ENCODE results near the gene AASS. TPM values are rescaled to one million over a fixed set of nuclear protein-coding genes. Genes with fewer than 3 reads are reported as not detected.

Gene AASS
- total and polyA plus RNA-seq, 2 experiments from 2014 or later, result 368 to 789 TPM

DNA sequence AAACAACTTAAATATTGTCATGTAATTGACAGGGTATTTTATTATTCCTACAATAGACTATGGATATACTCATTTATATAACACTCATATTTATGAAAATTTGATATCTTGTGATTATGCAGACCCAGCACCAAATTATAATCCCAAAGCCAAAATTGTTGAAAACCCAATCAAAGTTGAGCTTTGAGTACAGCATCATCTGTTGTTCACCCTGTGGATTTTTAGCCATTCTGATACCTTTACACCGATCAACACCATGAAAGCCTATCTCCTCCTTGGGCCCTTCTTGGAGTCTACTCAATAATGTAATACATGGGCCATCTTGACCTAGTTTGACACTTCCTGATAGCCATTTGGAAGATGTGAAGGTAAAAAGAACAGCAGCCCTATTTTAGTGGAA lies 49.5 kb downstream of the AASS start:
- Mint-ChIP-seq H3K27ac (peak overlapping the region; percentile 52; the same call in 1 of the 2 replicates), H3K4me3 (no peak overlapping the region), H3K27me3 (ENCODE audit: insufficient read depth, low read depth, poor library complexity) (peaks cover 17% of the 10 kb centered on the region), H3K9me3 (no peaks in the 10 kb centered on the region), H3K36me3 (ENCODE audit: low read depth) (peaks cover 93% of the 10 kb centered on the region), H3K4me1 (peaks cover 32% of the 10 kb centered on the region)
- 0 out of 2 replicates have a peak overlapping the region, but pooled peaks have one; percentile 8 for H3K27ac ChIP-seq (ENCODE audit: low read depth)
- H3K4me2 ChIP-seq, result no peak overlapping the region
- H3F3A ChIP-seq (replicated peaks; ENCODE audit: low read depth), result peaks cover 37% of the 10 kb centered on the region; the same call in 1 of the 2 replicates
- peaks cover 82% of the 10 kb centered on the region for H3K36me3 ChIP-seq (ENCODE audit: insufficient read depth)
- H3K27me3 ChIP-seq (ENCODE audit: insufficient read depth), result no peaks in the 10 kb centered on the region
- DNase-seq (ENCODE audit: low spot score) (no peak), ATAC-seq (no peak; the same call in 2 of the 3 replicates)
- TF ChIP-seq NANOG (IDR thresholded peaks at IDR 0.05; ENCODE audit: borderline replicate concordance) (no peak), ZNF331 (CRISPR knock-in tag; IDR thresholded peaks at IDR 0.05; ENCODE audit: low read depth) (no peak), EZH2phosphoT487 (IDR thresholded peaks at IDR 0.05; ENCODE audit: unreplicated experiment) (no peak), EZH2 (IDR thresholded peaks at IDR 0.05; ENCODE audit: low read depth, unreplicated experiment) (no peak), POLR2AphosphoS5 (IDR thresholded peaks at IDR 0.05; ENCODE audit: low read depth) (no peak; the same call in 1 of the 2 replicates), ZNF114 (CRISPR knock-in tag; IDR thresholded peaks at IDR 0.05) (no peak), JUNB (IDR thresholded peaks at IDR 0.05; ENCODE audit: unreplicated experiment) (no peak)
- TF ChIP-seq, protein P1, sequence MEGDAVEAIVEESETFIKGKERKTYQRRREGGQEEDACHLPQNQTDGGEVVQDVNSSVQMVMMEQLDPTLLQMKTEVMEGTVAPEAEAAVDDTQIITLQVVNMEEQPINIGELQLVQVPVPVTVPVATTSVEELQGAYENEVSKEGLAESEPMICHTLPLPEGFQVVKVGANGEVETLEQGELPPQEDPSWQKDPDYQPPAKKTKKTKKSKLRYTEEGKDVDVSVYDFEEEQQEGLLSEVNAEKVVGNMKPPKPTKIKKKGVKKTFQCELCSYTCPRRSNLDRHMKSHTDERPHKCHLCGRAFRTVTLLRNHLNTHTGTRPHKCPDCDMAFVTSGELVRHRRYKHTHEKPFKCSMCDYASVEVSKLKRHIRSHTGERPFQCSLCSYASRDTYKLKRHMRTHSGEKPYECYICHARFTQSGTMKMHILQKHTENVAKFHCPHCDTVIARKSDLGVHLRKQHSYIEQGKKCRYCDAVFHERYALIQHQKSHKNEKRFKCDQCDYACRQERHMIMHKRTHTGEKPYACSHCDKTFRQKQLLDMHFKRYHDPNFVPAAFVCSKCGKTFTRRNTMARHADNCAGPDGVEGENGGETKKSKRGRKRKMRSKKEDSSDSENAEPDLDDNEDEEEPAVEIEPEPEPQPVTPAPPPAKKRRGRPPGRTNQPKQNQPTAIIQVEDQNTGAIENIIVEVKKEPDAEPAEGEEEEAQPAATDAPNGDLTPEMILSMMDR (conservative IDR thresholded peaks at IDR 0.05; ENCODE audit: low read depth in 2 of 2), result no peak
- TF ChIP-seq, protein P2, sequence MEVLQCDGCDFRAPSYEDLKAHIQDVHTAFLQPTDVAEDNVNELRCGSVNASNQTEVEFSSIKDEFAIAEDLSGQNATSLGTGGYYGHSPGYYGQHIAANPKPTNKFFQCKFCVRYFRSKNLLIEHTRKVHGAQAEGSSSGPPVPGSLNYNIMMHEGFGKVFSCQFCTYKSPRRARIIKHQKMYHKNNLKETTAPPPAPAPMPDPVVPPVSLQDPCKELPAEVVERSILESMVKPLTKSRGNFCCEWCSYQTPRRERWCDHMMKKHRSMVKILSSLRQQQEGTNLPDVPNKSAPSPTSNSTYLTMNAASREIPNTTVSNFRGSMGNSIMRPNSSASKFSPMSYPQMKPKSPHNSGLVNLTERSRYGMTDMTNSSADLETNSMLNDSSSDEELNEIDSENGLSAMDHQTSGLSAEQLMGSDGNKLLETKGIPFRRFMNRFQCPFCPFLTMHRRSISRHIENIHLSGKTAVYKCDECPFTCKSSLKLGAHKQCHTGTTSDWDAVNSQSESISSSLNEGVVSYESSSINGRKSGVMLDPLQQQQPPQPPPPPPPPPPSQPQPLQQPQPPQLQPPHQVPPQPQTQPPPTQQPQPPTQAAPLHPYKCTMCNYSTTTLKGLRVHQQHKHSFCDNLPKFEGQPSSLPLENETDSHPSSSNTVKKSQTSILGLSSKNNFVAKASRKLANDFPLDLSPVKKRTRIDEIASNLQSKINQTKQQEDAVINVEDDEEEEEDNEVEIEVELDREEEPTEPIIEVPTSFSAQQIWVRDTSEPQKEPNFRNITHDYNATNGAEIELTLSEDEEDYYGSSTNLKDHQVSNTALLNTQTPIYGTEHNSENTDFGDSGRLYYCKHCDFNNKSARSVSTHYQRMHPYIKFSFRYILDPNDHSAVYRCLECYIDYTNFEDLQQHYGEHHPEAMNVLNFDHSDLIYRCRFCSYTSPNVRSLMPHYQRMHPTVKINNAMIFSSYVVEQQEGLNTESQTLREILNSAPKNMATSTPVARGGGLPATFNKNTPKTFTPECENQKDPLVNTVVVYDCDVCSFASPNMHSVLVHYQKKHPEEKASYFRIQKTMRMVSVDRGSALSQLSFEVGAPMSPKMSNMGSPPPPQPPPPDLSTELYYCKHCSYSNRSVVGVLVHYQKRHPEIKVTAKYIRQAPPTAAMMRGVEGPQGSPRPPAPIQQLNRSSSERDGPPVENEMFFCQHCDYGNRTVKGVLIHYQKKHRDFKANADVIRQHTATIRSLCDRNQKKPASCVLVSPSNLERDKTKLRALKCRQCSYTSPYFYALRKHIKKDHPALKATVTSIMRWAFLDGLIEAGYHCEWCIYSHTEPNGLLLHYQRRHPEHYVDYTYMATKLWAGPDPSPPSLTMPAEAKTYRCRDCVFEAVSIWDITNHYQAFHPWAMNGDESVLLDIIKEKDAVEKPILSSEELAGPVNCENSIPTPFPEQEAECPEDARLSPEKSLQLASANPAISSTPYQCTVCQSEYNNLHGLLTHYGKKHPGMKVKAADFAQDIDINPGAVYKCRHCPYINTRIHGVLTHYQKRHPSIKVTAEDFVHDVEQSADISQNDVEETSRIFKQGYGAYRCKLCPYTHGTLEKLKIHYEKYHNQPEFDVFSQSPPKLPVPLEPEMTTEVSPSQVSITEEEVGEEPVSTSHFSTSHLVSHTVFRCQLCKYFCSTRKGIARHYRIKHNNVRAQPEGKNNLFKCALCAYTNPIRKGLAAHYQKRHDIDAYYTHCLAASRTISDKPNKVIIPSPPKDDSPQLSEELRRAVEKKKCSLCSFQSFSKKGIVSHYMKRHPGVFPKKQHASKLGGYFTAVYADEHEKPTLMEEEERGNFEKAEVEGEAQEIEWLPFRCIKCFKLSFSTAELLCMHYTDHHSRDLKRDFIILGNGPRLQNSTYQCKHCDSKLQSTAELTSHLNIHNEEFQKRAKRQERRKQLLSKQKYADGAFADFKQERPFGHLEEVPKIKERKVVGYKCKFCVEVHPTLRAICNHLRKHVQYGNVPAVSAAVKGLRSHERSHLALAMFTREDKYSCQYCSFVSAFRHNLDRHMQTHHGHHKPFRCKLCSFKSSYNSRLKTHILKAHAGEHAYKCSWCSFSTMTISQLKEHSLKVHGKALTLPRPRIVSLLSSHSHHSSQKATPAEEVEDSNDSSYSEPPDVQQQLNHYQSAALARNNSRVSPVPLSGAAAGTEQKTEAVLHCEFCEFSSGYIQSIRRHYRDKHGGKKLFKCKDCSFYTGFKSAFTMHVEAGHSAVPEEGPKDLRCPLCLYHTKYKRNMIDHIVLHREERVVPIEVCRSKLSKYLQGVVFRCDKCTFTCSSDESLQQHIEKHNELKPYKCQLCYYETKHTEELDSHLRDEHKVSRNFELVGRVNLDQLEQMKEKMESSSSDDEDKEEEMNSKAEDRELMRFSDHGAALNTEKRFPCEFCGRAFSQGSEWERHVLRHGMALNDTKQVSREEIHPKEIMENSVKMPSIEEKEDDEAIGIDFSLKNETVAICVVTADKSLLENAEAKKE (CRISPR knock-in tag; IDR thresholded peaks at IDR 0.05), result no peak
- TF ChIP-seq, protein P3, sequence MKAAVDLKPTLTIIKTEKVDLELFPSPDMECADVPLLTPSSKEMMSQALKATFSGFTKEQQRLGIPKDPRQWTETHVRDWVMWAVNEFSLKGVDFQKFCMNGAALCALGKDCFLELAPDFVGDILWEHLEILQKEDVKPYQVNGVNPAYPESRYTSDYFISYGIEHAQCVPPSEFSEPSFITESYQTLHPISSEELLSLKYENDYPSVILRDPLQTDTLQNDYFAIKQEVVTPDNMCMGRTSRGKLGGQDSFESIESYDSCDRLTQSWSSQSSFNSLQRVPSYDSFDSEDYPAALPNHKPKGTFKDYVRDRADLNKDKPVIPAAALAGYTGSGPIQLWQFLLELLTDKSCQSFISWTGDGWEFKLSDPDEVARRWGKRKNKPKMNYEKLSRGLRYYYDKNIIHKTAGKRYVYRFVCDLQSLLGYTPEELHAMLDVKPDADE (IDR thresholded peaks at IDR 0.05), result no peak
- H3K9me2 ChIP-seq (ENCODE audit: insufficient read depth), result no peaks in the 10 kb centered on the region
- no peak overlapping the region for H3K4me3 ChIP-seq
- peaks cover 60% of the 10 kb centered on the region for H3K79me2 ChIP-seq (replicated peaks; ENCODE audit: insufficient read depth)
- H4K20me1 ChIP-seq (replicated peaks; ENCODE audit: insufficient read depth), result peaks cover 33% of the 10 kb centered on the region
- no peak overlapping the region for H2AFZ ChIP-seq
- H3K4me1 ChIP-seq (ENCODE audit: insufficient read depth), result peaks cover 30% of the 10 kb centered on the region

Data from GM23338 (cell line).